GM12878 (cell line): ENCODE results near the gene MAVS. TPM values are rescaled to one million over a fixed set of nuclear protein-coding genes. Genes with fewer than 3 reads are reported as not detected.
A peak's percentile ranks its signal among the peaks of the same experiment; 100 is the strongest.

Experiments
- BCL11A ChIP-seq: IDR thresholded peaks from 2 replicates; pipeline ENCODE4 v1.6.1; 2011; ENCODE audit warnings: low read depth, low read length
- BHLHE40 ChIP-seq, 2 experiments: fragments of 450-650 bp in 1 of 2; IDR thresholded peaks; 2 replicates each; pipeline ENCODE4 v1.6.1; 2011 to 2017; ENCODE audit warnings: low read depth in 2 of 2, borderline replicate concordance in 1 of 2, improper control_type of control experiment in 1 of 2, low read length in 1 of 2, mild to moderate bottlenecking in 1 of 2
- CHD1 ChIP-seq: IDR thresholded peaks from 2 replicates; pipeline ENCODE4 v1.6.1; 2012; ENCODE audit warnings: low read depth, low read length, improper control_type of control experiment
- CHD4 ChIP-seq: fragments of 200-600 bp; sonication (generic); IDR thresholded peaks from 2 replicates; pipeline ENCODE4 v1.6.1; 2016; ENCODE audit warnings: mild to moderate bottlenecking
- DPF2 ChIP-seq: fragments of 450-650 bp; IDR thresholded peaks from 2 replicates; pipeline ENCODE4 v1.6.1; 2017; ENCODE audit warnings: mild to moderate bottlenecking
- EZH2 ChIP-seq: IDR thresholded peaks from 2 replicates; pipeline ENCODE4 v1.6.1; 2012; ENCODE audit warnings: low read depth, mild to moderate bottlenecking, control low read depth, inconsistent platforms, low read length, borderline replicate concordance; ENCODE audit not compliant: control insufficient read depth
- FOXM1 ChIP-seq: IDR thresholded peaks from 2 replicates; pipeline ENCODE4 v1.6.1; 2012; ENCODE audit warnings: low read depth, mild to moderate bottlenecking, inconsistent platforms, low read length, moderate library complexity
- HDAC6 ChIP-seq: fragments of 200-600 bp; sonication (generic); IDR thresholded peaks from one replicate; pipeline ENCODE4 v1.8.0; 2017; ENCODE audit warnings: antibody characterized with exemption; ENCODE audit not compliant: unreplicated experiment
- IRF4 ChIP-seq: IDR thresholded peaks from 2 replicates; pipeline ENCODE4 v1.6.1; 2011; ENCODE audit warnings: low read depth, low read length
- JUNB ChIP-seq: IDR thresholded peaks from 2 replicates; pipeline ENCODE4 v1.6.1; 2016; ENCODE audit warnings: antibody characterized with exemption, mild to moderate bottlenecking
- NR2C1 ChIP-seq: fragments of 450-650 bp; IDR thresholded peaks from 2 replicates; pipeline ENCODE4 v1.6.1; 2017; ENCODE audit warnings: antibody characterized with exemption, mild to moderate bottlenecking, moderate library complexity
- PKNOX1 ChIP-seq: fragments of 450-650 bp; IDR thresholded peaks from 2 replicates; pipeline ENCODE4 v1.6.1; 2016; ENCODE audit warnings: mild to moderate bottlenecking
- PML ChIP-seq: IDR thresholded peaks from 2 replicates; pipeline ENCODE4 v1.6.1; 2012; ENCODE audit warnings: low read length, inconsistent platforms
- POU2F2 ChIP-seq: IDR thresholded peaks from 3 replicates; pipeline ENCODE4 v1.6.1; 2011; ENCODE audit warnings: low read depth, mild to moderate bottlenecking, low read length, borderline replicate concordance
- STAT1 ChIP-seq: fragments of 450-650 bp; conservative IDR thresholded peaks from 2 replicates; pipeline ENCODE4 v1.6.1; 2014; ENCODE audit warnings: antibody characterized with exemption, mild to moderate bottlenecking
- TBL1XR1 ChIP-seq: IDR thresholded peaks from 2 replicates; pipeline ENCODE4 v1.6.1; 2012; ENCODE audit warnings: low read depth, low read length, improper control_type of control experiment
- TCF3 ChIP-seq: IDR thresholded peaks from 2 replicates; pipeline ENCODE4 v1.6.1; 2012; ENCODE audit warnings: low read depth, mild to moderate bottlenecking, low read length, borderline replicate concordance; ENCODE audit not compliant: insufficient read depth
- USF1 ChIP-seq: IDR thresholded peaks from 2 replicates; pipeline ENCODE4 v1.6.1; 2011; ENCODE audit warnings: borderline replicate concordance, low read depth, mild to moderate bottlenecking, moderate library complexity, mixed read lengths, low read length; ENCODE audit not compliant: insufficient read depth; ENCODE audit errors: extremely low read length
- WRNIP1 ChIP-seq: IDR thresholded peaks from 2 replicates; pipeline ENCODE4 v1.6.1; 2011; ENCODE audit warnings: low read depth, low read length, improper control_type of control experiment, borderline replicate concordance
- ZBTB11 ChIP-seq: fragments of 450-650 bp; formaldehyde crosslinking; IDR thresholded peaks from 2 replicates; pipeline ENCODE4 v1.5.0; 2022; ENCODE audit warnings: mild to moderate bottlenecking, missing genetic modification characterization
- polyA plus RNA-seq, 11 experiments: library from polyadenylated mRNA; depleted of rRNA in 4 of 11; unstranded in 6 of 11; stranded (reverse) in 5 of 11; fragments of >200 nt; fragmentation: Nextera tagmentation in 4 of 11; fragmentation: Illumina TruSeq in 1 of 11; extraction: Ambion mirVana in 4 of 11; extraction: Trizol in 1 of 11; gene quantifications; 1 replicate in 1 of 11; 2 replicates in 10 of 11; pipeline versions ENCODE4 v1.2.1 to v1.2.3, GENCODE V29; 2011 to 2016; ENCODE audit warnings: inconsistent platforms in 2 of 11, missing spikeins in 2 of 11, low read depth in 1 of 11
- total RNA-seq, 4 experiments: library from RNA; depleted of rRNA in 3 of 4; stranded (reverse); fragments of >200 nt in 3 of 4; fragmentation: Illumina TruSeq in 1 of 4; extraction: Trizol in 1 of 4; gene quantifications; 2 replicates each; pipeline versions ENCODE4 v1.2.1 to v1.2.3, GENCODE V29; 2013 to 2021
- TF ChIP-seq, protein P1 (sequence below): IDR thresholded peaks from 2 replicates; pipeline ENCODE4 v1.6.1; 2011; ENCODE audit warnings: mild to moderate bottlenecking, low read depth, low read length, moderate library complexity; ENCODE audit not compliant: insufficient replicate concordance
- TF ChIP-seq, protein P2 (sequence below): fragments of 150-350 bp; IDR thresholded peaks from 2 replicates; pipeline ENCODE4 v1.6.1; 2016; ENCODE audit warnings: low read depth, low read length

The MAVS gene
- total and polyA plus RNA-seq, 10 of the 15 experiments (the other 5 are each of a cell fraction or from before 2014, with no cell fraction given), result 1.6 to 25.2 (median 12.6) TPM

DNA sequence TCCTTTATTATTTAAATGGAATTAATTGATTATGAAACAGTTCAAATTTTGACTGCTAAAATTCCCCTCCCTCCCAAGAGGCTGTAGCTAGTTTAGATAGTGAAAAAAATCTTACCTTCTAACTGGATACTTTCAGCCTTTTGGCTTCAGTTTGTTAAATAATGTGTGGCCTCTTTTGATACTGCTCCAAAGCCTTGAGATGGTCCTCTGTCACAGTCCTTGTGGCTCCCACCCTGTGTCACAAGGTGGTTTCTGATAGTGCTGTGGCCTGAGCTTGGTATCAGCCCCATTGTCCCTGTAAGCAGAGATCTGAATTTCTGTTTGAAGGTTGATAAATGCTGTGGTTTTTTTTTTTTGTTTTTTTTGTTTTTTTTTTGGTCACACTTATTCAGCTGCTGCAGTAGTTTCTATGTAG, 63.3 kb downstream of the MAVS start (continued):
- TF ChIP-seq, protein P1, sequence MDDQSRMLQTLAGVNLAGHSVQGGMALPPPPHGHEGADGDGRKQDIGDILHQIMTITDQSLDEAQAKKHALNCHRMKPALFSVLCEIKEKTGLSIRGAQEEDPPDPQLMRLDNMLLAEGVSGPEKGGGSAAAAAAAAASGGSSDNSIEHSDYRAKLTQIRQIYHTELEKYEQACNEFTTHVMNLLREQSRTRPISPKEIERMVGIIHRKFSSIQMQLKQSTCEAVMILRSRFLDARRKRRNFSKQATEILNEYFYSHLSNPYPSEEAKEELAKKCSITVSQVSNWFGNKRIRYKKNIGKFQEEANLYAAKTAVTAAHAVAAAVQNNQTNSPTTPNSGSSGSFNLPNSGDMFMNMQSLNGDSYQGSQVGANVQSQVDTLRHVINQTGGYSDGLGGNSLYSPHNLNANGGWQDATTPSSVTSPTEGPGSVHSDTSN, result no peak
- TF ChIP-seq POU2F2, result no peak
- TF ChIP-seq CHD4, result no peak
- no peak for TF ChIP-seq FOXM1
- TF ChIP-seq, protein P2, sequence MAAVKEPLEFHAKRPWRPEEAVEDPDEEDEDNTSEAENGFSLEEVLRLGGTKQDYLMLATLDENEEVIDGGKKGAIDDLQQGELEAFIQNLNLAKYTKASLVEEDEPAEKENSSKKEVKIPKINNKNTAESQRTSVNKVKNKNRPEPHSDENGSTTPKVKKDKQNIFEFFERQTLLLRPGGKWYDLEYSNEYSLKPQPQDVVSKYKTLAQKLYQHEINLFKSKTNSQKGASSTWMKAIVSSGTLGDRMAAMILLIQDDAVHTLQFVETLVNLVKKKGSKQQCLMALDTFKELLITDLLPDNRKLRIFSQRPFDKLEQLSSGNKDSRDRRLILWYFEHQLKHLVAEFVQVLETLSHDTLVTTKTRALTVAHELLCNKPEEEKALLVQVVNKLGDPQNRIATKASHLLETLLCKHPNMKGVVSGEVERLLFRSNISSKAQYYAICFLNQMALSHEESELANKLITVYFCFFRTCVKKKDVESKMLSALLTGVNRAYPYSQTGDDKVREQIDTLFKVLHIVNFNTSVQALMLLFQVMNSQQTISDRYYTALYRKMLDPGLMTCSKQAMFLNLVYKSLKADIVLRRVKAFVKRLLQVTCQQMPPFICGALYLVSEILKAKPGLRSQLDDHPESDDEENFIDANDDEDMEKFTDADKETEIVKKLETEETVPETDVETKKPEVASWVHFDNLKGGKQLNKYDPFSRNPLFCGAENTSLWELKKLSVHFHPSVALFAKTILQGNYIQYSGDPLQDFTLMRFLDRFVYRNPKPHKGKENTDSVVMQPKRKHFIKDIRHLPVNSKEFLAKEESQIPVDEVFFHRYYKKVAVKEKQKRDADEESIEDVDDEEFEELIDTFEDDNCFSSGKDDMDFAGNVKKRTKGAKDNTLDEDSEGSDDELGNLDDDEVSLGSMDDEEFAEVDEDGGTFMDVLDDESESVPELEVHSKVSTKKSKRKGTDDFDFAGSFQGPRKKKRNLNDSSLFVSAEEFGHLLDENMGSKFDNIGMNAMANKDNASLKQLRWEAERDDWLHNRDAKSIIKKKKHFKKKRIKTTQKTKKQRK, result no peak
- no peak for TF ChIP-seq STAT1
- TF ChIP-seq IRF4, result no peak
- TF ChIP-seq BHLHE40 (IDR thresholded peaks at IDR 0.05; ENCODE audit: borderline replicate concordance in 1 of 2, low read depth in 2 of 2, low read length in 1 of 2), result peak in 1 of 2 experiments; percentile 10; a peak in 2 of 4 replicates
- no peak for TF ChIP-seq EZH2
- TF ChIP-seq JUNB, result no peak
- no peak for TF ChIP-seq DPF2
- no peak for TF ChIP-seq WRNIP1
- no peak for TF ChIP-seq CHD1
- no peak for TF ChIP-seq ZBTB11
- no peak for TF ChIP-seq TBL1XR1
- TF ChIP-seq NR2C1, result no peak
- no peak for TF ChIP-seq TCF3
- no peak for TF ChIP-seq USF1
- TF ChIP-seq PKNOX1, result no peak
- TF ChIP-seq HDAC6, result no peak
- TF ChIP-seq BCL11A, result no peak
- TF ChIP-seq PML, result no peak
